Nephron (organoid): ENCODE data around the gene PRICKLE2.

Experiments used
- H3K27ac Mint-ChIP-seq, 3 experiments: 2 replicates each; pipeline ENCODE4 v1.8.0; 2020; ENCODE audit warnings: mixed read lengths in 3 of 3, mild to moderate bottlenecking in 2 of 3, moderate library complexity in 1 of 3
- H3K27me3 Mint-ChIP-seq: 2 replicates; pipeline ENCODE4 v1.8.0; 2021; ENCODE audit warnings: low read depth, mild to moderate bottlenecking, moderate library complexity, mixed read lengths
- H3K36me3 Mint-ChIP-seq: 2 replicates; pipeline ENCODE4 v1.8.0; 2020; ENCODE audit warnings: low read depth, mixed read lengths
- H3K4me1 Mint-ChIP-seq: 2 replicates; pipeline ENCODE4 v1.8.0; 2020; ENCODE audit warnings: mixed read lengths
- H3K4me3 Mint-ChIP-seq, 3 experiments: 2 replicates each; pipeline ENCODE4 v1.8.0; 2020; ENCODE audit warnings: mild to moderate bottlenecking in 3 of 3, mixed read lengths in 3 of 3, moderate library complexity in 2 of 3
- H3K9me3 Mint-ChIP-seq: 2 replicates; pipeline ENCODE4 v1.8.0; 2020; ENCODE audit warnings: mixed read lengths
- CTCF ChIP-seq, 3 experiments: fragments of 200-600 bp; sonication (generic); IDR thresholded peaks; one replicate each; pipeline ENCODE4 v1.5.0; 2021; ENCODE audit warnings: antibody characterized with exemption in 3 of 3; ENCODE audit not compliant: unreplicated experiment in 3 of 3

The PRICKLE2 gene

GRCh38 chr3:64144241-64144900 is 80.9 kb downstream of the PRICKLE2 start:
- no peaks in the 10 kb centered on the region for H3K27me3 Mint-ChIP-seq
- no peaks in the 10 kb centered on the region for H3K9me3 Mint-ChIP-seq
- peaks cover 44% of the 10 kb centered on the region for H3K36me3 Mint-ChIP-seq
- H3K4me3 Mint-ChIP-seq = no peak overlapping the region
- H3K4me1 Mint-ChIP-seq = peaks cover 32% of the 10 kb centered on the region
- TF ChIP-seq CTCF (IDR thresholded peaks at IDR 0.05; ENCODE audit: unreplicated experiment in 3 of 3) = no peak
- peak overlapping the region; percentile 65 to 85 (median 68) for H3K27ac Mint-ChIP-seq

GRCh38 chr3:64143409-64144130 is 81.7 kb downstream of the PRICKLE2 start:
- no peak for TF ChIP-seq CTCF (IDR thresholded peaks at IDR 0.05; ENCODE audit: unreplicated experiment in 3 of 3)
- Mint-ChIP-seq H3K27me3 (no peaks in the 10 kb centered on the region), H3K27ac (peak overlapping the region; percentile 65 to 85 (median 68)), H3K9me3 (no peaks in the 10 kb centered on the region), H3K36me3 (peaks cover 43% of the 10 kb centered on the region), H3K4me3 (no peak overlapping the region), H3K4me1 (peaks cover 32% of the 10 kb centered on the region)

- peaks cover 46% of the 10 kb centered on the region for H3K4me1 Mint-ChIP-seq
- H3K36me3 Mint-ChIP-seq = peaks cover 27% of the 10 kb centered on the region
- H3K4me3 Mint-ChIP-seq = no peak overlapping the region
Measured at GRCh38 chr3:64141476-64141875, 83.8 kb downstream of the PRICKLE2 start.

GRCh38 chr3:64140651-64141050 is 84.6 kb downstream of the PRICKLE2 start:
- TF ChIP-seq CTCF (IDR thresholded peaks at IDR 0.05; ENCODE audit: unreplicated experiment in 3 of 3) = no peak
- H3K4me1 Mint-ChIP-seq = peaks cover 53% of the 10 kb centered on the region
- H3K36me3 Mint-ChIP-seq = peaks cover 22% of the 10 kb centered on the region
- no peak overlapping the region for H3K4me3 Mint-ChIP-seq
- peak overlapping the region in 1 of 3 experiments; percentile 22 for H3K27ac Mint-ChIP-seq
- no peaks in the 10 kb centered on the region for H3K9me3 Mint-ChIP-seq
- no peaks in the 10 kb centered on the region for H3K27me3 Mint-ChIP-seq

More at GRCh38 chr3:64141476-64141875, 83.8 kb downstream of the PRICKLE2 start:
- Mint-ChIP-seq H3K27me3 (no peaks in the 10 kb centered on the region), H3K9me3 (no peaks in the 10 kb centered on the region), H3K27ac (peak overlapping the region in 2 of 3 experiments; percentile 65 to 69)
- no peak for TF ChIP-seq CTCF (IDR thresholded peaks at IDR 0.05; ENCODE audit: unreplicated experiment in 3 of 3)

- TF ChIP-seq CTCF (IDR thresholded peaks at IDR 0.05; ENCODE audit: unreplicated experiment in 3 of 3) = no peak
- Mint-ChIP-seq H3K4me1 (peaks cover 61% of the 10 kb centered on the region), H3K9me3 (no peaks in the 10 kb centered on the region), H3K27ac (peak overlapping the region in 1 of 3 experiments; percentile 33), H3K4me3 (no peak overlapping the region), H3K27me3 (no peaks in the 10 kb centered on the region), H3K36me3 (peaks cover 21% of the 10 kb centered on the region)
Measured at GRCh38 chr3:64138656-64139375, 86.5 kb downstream of the PRICKLE2 start.
